ENCODE results near the gene ALOX15.

DNA sequence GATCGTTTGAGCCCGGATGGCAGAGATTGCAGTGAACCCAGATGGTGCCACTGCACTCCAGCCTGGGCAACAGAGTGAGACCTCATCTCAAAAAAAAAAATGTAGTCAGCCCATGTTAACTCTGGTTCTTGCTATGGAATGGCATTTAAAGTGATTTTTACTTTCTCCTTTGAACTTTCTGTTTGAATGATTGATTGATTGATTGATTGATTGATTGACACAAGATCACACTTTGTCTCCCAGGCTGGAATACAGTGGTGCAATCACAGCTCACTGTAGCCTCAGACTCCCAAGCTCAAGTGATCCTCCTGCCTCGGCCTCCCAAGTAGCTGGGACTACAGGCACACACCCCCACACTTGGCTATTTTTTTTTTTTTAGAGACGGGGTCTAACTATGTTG, 40.2 kb downstream of the ALOX15 start:
- TF ChIP-seq EZH2 (IDR thresholded peaks at IDR 0.05) (no peak), POLR2AphosphoS5 (IDR thresholded peaks at IDR 0.05; ENCODE audit: borderline replicate concordance, low read depth, low read length) (no peak), FOXP2 (optimal IDR thresholded peaks at IDR 0.05; ENCODE audit: control extremely low read depth, extremely low read length, insufficient read depth) (no peak)

Data from SK-N-MC (cell line).